CD4-positive, alpha-beta memory T cell (primary cell): ENCODE results near the gene AMELY. TPM values are rescaled to one million over a fixed set of nuclear protein-coding genes. Genes with fewer than 3 reads are reported as not detected.
"Not testable (repeated sequence)": the region's sequence is repeated elsewhere in the genome, so short reads cannot be mapped to it uniquely, and the experiment has no call there.

ENCODE experiments used
- CTCF ChIA-PET: fragments of 350-600 bp; sonication (Branson Sonifier 250); formaldehyde crosslinking; loops from one replicate; lab custom pipeline; 2021; ENCODE audit warnings: inconsistent platforms; ENCODE audit not compliant: partially characterized antibody; lab: Charles Lee
- POLR2A ChIA-PET: fragments of 350-600 bp; sonication (Branson Sonifier 250); formaldehyde crosslinking; loops from one replicate; lab custom pipeline; 2021; ENCODE audit not compliant: partially characterized antibody; lab: Charles Lee
- DNase-seq, 5 donors: peaks; one replicate each; pipeline versions ENCODE4 v3.0.0 to v3.0.0-alpha.2; 2020 to 2022; ENCODE audit warnings: mixed read lengths in 1 of 5
- H3K27ac ChIP-seq: one replicate; pipeline ENCODE4 v1.7.0; 2013; ENCODE audit warnings: low read depth, low read length
- H3K27me3 ChIP-seq: 2 replicates; pipeline ENCODE4 v1.7.0; 2013; ENCODE audit warnings: mild to moderate bottlenecking, low read length, moderate library complexity; ENCODE audit not compliant: insufficient read depth
- H3K36me3 ChIP-seq: 2 replicates; pipeline ENCODE4 v1.7.0; 2013; ENCODE audit warnings: mild to moderate bottlenecking, low read length, moderate library complexity; ENCODE audit not compliant: insufficient read depth
- H3K4me1 ChIP-seq: 2 replicates; pipeline ENCODE4 v1.7.0; 2013; ENCODE audit warnings: mild to moderate bottlenecking, low read length, moderate library complexity; ENCODE audit not compliant: insufficient read depth
- H3K4me3 ChIP-seq, 2 donors: one replicate each; pipeline ENCODE4 v1.7.0; 2013; ENCODE audit warnings: low read length in 2 of 2, mild to moderate bottlenecking in 1 of 2
- H3K9me3 ChIP-seq, 2 donors: one replicate each; pipeline ENCODE4 v1.7.0; 2013; ENCODE audit warnings: low read length in 2 of 2, control low read depth in 1 of 2; ENCODE audit not compliant: control insufficient read depth in 1 of 2
- H3K27ac Mint-ChIP-seq, 7 donors: one replicate each; pipeline ENCODE4 v1.8.0; 2020 to 2021; ENCODE audit warnings: mixed read lengths in 7 of 7, mild to moderate bottlenecking in 6 of 7, inconsistent platforms in 3 of 7, moderate library complexity in 3 of 7
- H3K27me3 Mint-ChIP-seq, 2 donors: one replicate each; pipeline ENCODE4 v1.8.0; 2020 to 2021; ENCODE audit warnings: mixed read lengths in 2 of 2
- H3K36me3 Mint-ChIP-seq, 2 donors: one replicate each; pipeline ENCODE4 v1.8.0; 2020 to 2021; ENCODE audit warnings: mixed read lengths in 2 of 2, inconsistent platforms in 1 of 2, mild to moderate bottlenecking in 1 of 2
- H3K4me1 Mint-ChIP-seq, 4 donors: one replicate each; pipeline ENCODE4 v1.8.0; 2020 to 2021; ENCODE audit warnings: mixed read lengths in 4 of 4, mild to moderate bottlenecking in 1 of 4
- H3K4me3 Mint-ChIP-seq, 8 donors: one replicate each; pipeline ENCODE4 v1.8.0; 2020 to 2021; ENCODE audit warnings: mixed read lengths in 8 of 8, mild to moderate bottlenecking in 7 of 8, moderate library complexity in 6 of 8, inconsistent platforms in 3 of 8
- H3K9me3 Mint-ChIP-seq, 8 donors: one replicate each; pipeline ENCODE4 v1.8.0; 2020 to 2021; ENCODE audit warnings: mixed read lengths in 8 of 8, mild to moderate bottlenecking in 5 of 8, inconsistent platforms in 3 of 8, moderate library complexity in 1 of 8
- intact Hi-C: fragments of 100-400 bp; cut with micrococcal nuclease; formaldehyde crosslinking; loops from one replicate; pipeline ENCODE4 v1.15.1; 2023
- polyA plus RNA-seq, 2 donors: library from polyadenylated mRNA; unstranded; fragments of 300-500 nt; fragmentation: Illumina TruSeq; gene quantifications; one replicate each; pipeline ENCODE4 v1.2.3, GENCODE V29; 2021
- total RNA-seq, 2 experiments: library from RNA; stranded (reverse); gene quantifications; one replicate each; pipeline ENCODE4 v1.2.3, GENCODE V29; 2021

Gene AMELY
- total and polyA plus RNA-seq, 4 experiments from 2014 or later = not detected

GRCh38 chrY:6907591-6907990 lies 4.0 kb downstream of the AMELY start:
- ChIA-PET POLR2A (no interaction called here), CTCF (no interaction called here)
- Histone ChIP-seq H3K27ac (no peak overlapping the region), H3K4me3 (no peak overlapping the region), H3K4me1 (no peaks in the 10 kb centered on the region), H3K9me3 (no peaks in the 10 kb centered on the region), H3K36me3 (no peaks in the 10 kb centered on the region), H3K27me3 (no peaks in the 10 kb centered on the region)
- Mint-ChIP-seq H3K27me3 (peaks cover 6 to 15% of the 10 kb centered on the region in 2 donors), H3K4me3 (no peak overlapping the region), H3K9me3 (no peaks in the 10 kb centered on the region), H3K4me1 (peaks cover 0 to 9% (median 2%) of the 10 kb centered on the region in 4 donors), H3K27ac (no peak overlapping the region), H3K36me3 (no peaks in the 10 kb centered on the region)
- no peak for DNase-seq
- intact Hi-C loops = no loop called here

GRCh38 chrY:6902116-6902515 lies 9.4 kb downstream of the AMELY start:
- H3K27me3 Mint-ChIP-seq, H3K36me3 Mint-ChIP-seq, POLR2A ChIA-PET, H3K27ac Mint-ChIP-seq, CTCF ChIA-PET, H3K9me3 Mint-ChIP-seq, H3K4me3 Mint-ChIP-seq, H3K36me3 ChIP-seq, H3K4me1 ChIP-seq, H3K27ac ChIP-seq, H3K9me3 ChIP-seq, H3K4me1 Mint-ChIP-seq, H3K4me3 ChIP-seq, H3K27me3 ChIP-seq, intact Hi-C loops, DNase-seq: not testable (repeated sequence)

GRCh38 chrY:6895236-6895635 lies 16.3 kb downstream of the AMELY start:
- H3K4me3 ChIP-seq = no peak overlapping the region

GRCh38 chrY:6894496-6894895 lies 17.1 kb downstream of the AMELY start:
- Histone ChIP-seq H3K4me3 (no peak overlapping the region), H3K27me3 (no peaks in the 10 kb centered on the region), H3K4me1 (no peaks in the 10 kb centered on the region), H3K27ac (no peak overlapping the region), H3K36me3 (no peaks in the 10 kb centered on the region), H3K9me3 (no peaks in the 10 kb centered on the region)
- intact Hi-C loops = no loop called here
- ChIA-PET POLR2A (no interaction called here), CTCF (no interaction called here)
- Mint-ChIP-seq H3K36me3 (no peaks in the 10 kb centered on the region), H3K27ac (no peak overlapping the region), H3K4me3 (no peak overlapping the region), H3K4me1 (no peaks in the 10 kb centered on the region), H3K9me3 (no peaks in the 10 kb centered on the region), H3K27me3 (no peaks in the 10 kb centered on the region)
- DNase-seq = no peak

More at GRCh38 chrY:6895236-6895635, 16.3 kb downstream of the AMELY start:
- intact Hi-C loops = no loop called here
- Histone ChIP-seq H3K9me3 (no peaks in the 10 kb centered on the region), H3K36me3 (no peaks in the 10 kb centered on the region), H3K4me1 (no peaks in the 10 kb centered on the region), H3K27me3 (no peaks in the 10 kb centered on the region), H3K27ac (no peak overlapping the region)
- H3K36me3 Mint-ChIP-seq = no peaks in the 10 kb centered on the region
- no peak overlapping the region for H3K4me3 Mint-ChIP-seq
- H3K27me3 Mint-ChIP-seq = no peaks in the 10 kb centered on the region
- no peak for DNase-seq
- no peaks in the 10 kb centered on the region for H3K9me3 Mint-ChIP-seq
- CTCF ChIA-PET = no interaction called here
- POLR2A ChIA-PET = no interaction called here
- no peak overlapping the region for H3K27ac Mint-ChIP-seq
- no peaks in the 10 kb centered on the region for H3K4me1 Mint-ChIP-seq

GRCh38 chrY:6849384-6849783 lies 62.2 kb downstream of the AMELY start:
- no peak overlapping the region for H3K4me3 ChIP-seq
- DNase-seq = no peak
- no peaks in the 10 kb centered on the region for H3K9me3 ChIP-seq
- no peaks in the 10 kb centered on the region for H3K4me1 ChIP-seq
- Mint-ChIP-seq H3K4me3 (no peak overlapping the region), H3K27ac (no peak overlapping the region), H3K9me3 (no peaks in the 10 kb centered on the region), H3K4me1 (no peaks in the 10 kb centered on the region), H3K36me3 (no peaks in the 10 kb centered on the region), H3K27me3 (no peaks in the 10 kb centered on the region)
- no peaks in the 10 kb centered on the region for H3K27me3 ChIP-seq
- H3K27ac ChIP-seq = no peak overlapping the region
- H3K36me3 ChIP-seq = no peaks in the 10 kb centered on the region
- intact Hi-C loops = no loop called here
- ChIA-PET POLR2A (no interaction called here), CTCF (no interaction called here)

- DNase-seq, POLR2A ChIA-PET, H3K4me3 Mint-ChIP-seq, intact Hi-C loops, H3K9me3 ChIP-seq, H3K4me1 ChIP-seq, H3K4me3 ChIP-seq, H3K36me3 ChIP-seq, H3K27me3 ChIP-seq, H3K27ac ChIP-seq, CTCF ChIA-PET, H3K27ac Mint-ChIP-seq, H3K9me3 Mint-ChIP-seq, H3K4me1 Mint-ChIP-seq, H3K36me3 Mint-ChIP-seq, H3K27me3 Mint-ChIP-seq: not testable (repeated sequence)
These were observed 68.9 kb downstream of the AMELY start for GRCh38 chrY:6842650-6843049.

Other genes with a start within 250 kb of the AMELY start
- gene TBL1Y, start 1.1 kb downstream of the AMELY start, total RNA-seq = not detected
- gene TBL1Y, start 1.1 kb downstream of the AMELY start, polyA plus RNA-seq = not detected